Activated CD8-positive, alpha-beta memory T cell treated with anti-CD3 and anti-CD28 coated beads, Interleukin-2, amount 50 U/mL, for 4 hours (primary cell): ENCODE measurements around the gene SNCAIP.

Source experiments
- DNase-seq: peaks from one replicate; pipeline ENCODE4 v3.0.0-alpha.2; 2020

The SNCAIP gene

DNA sequence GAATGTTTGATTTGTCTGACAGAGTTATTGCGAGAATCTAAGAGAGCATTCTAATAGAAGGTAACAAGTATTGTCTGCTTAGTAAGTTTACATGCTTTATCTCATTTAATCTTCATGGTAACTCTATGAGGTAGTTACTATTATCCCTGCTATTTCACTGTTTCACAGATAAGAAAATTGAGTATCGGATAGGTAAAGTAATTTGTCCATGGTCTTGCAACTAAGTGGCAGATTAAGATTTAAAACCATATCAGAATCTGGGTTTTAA, 118.2 kb downstream of the SNCAIP start:
- DNase-seq = no peak

DNA sequence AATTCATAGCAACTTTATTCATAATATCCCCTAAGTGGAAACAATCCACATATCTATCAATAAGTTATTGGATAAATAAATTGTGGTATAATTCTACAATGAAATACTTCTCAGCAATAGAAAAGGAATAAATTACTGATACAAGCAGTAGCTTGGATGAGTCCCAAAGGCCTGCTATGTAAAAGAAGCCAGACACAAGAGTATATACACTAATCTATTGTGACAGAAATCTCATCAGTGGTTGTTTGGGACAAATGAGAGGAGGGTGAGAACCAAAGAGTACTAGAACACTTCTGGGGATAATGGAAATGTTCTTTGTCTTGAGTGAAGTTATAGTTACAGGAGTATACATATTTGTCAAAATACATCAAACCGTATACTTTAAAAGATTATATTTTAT, 119.3 kb downstream of the SNCAIP start:
- no peak for DNase-seq

DNA sequence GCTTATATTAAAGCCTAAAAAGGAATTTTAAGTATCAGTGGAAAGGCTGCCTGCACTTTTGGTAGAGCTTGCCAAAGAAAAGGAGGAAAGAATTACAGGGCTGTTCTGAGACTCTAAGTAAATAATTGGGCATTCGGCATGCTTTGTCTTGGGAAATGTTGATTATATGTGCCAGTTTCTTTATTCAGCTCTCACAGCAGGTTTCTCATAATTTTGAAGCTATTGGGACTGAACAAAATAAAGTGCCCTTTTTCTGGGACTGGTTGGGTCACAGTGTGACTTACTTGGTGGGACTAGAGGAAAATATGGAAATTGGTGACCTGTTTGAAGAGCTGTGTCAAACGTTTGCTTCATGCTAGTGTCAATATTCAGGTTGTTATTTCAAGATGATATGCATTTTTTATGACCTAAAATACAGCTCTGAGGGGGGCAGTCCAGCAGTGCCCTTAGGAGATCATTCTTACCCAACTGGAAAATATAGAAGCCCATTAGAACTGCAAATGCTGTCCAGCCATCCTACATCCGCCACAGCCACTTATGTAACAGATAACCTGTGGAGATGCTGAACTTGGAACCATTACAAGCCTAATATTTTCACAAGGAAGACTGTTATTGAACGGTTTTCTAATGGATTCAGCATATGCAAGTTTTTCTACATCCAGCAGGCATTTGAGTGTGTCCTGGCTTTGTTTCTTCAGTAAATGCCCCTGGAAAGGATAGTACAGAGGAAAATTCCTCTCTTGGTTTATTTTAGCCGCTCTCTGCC, 122.4 kb downstream of the SNCAIP start:
- DNase-seq = no peak

DNA sequence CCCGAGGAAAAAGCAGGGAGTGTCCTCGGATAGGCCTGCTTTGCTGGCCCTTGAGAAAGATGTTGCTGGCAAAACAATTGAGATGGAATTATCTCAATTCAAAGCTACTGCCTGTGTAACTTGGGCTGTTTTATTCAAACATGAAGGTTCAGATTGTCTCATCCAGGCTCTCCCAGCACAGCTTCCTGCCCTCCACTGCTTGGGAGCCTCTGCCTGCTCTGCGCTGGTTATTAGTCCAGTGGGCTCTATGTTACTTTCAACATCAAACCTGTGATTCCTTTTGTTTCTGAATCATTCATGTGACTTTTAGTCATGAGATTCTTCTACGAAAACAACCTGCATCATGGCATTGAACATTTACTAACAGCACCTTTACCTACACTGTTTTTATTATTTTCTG, 123.2 kb downstream of the SNCAIP start:
- no peak for DNase-seq

DNA sequence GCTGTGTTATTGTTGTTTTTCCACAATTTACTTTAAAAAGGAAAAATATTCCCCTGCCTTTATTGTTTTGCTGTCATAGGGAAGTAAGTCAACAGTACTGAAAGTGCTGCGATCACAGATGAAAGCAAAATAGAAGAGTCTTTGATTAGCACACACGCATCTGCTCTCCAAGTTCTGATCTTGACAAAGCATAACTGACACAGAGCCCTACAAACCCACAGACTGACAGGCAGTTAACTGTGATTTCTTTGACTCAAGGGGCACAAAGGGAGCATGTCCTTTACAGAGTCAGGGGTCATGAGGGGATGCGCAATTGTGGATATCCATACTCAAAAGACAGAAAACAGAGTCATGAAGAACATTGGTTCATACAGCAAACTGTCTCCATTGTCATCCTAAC, 123.7 kb downstream of the SNCAIP start:
- DNase-seq = no peak

DNA sequence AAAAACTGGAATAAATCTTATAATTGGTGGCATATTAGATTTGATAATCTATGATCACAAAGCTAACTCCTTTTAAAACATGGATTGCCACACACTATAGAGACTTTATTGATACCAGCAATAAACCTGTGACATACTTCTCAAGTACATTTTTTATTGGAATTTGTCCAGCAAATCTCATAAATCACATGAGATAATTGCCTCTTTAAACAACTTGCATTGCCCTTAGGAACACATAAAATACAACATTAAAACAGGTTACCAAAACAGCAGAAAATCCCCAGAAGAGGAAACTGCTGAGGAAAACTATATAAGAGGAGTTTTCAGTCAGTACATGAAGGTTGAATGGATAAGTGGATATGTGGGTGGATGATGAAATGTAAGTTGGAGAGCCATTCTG, 124.6 kb downstream of the SNCAIP start:
- DNase-seq = no peak

DNA sequence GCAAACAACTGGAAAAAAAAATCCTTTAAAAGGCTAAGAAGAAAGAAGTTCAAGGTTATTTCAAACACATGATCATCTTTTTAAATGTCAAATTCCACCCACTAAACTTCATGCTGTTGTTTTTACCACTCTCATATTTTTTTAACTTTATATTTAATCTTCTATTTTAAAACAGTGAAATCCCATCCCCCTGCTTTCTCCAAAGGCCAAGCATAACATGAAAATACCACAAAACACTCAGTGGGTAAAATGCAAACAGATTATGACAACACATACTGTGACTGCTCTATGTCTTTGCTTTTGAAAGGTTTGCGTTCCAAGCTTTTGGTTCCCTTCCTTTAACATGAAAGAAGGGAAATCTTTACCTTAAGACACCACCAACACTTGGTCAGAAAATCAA, 127.6 kb downstream of the SNCAIP start:
- DNase-seq = no peak

DNA sequence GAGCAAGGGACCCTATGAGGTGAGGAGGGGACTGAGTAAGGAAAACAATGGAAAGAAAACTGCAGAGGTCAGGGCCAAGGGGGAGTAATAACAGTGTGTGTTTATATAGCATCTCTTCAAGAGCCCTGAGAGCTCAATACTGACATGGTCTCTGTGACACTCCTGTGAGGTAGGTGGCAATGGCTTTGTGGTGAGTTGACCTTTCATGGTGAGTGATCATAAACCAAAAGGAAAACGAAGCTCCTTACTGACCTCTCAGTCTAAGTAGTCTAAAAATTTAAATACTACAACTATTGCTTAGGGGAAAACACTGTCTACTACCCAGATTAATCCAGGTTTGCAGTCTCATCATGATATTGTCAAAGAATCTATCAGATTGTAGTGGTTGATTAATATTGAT, 130.9 kb downstream of the SNCAIP start:
- no peak for DNase-seq

DNA sequence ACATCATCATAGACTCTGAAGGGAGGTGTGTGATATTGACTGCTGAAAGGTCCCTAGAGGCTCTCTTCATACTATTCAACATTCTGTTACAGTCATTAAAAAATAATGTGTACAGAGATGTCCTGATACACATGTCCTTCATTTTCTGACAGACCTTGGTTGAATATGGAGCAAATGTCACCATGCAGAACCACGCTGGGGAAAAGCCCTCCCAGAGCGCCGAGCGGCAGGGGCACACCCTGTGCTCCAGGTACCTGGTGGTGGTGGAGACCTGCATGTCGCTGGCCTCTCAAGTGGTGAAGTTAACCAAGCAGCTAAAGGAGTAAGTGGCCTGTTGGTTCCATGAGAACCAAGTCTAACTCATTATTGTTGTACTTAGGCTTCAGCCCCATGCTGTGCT, 132.4 kb downstream of the SNCAIP start:
- no peak for DNase-seq

DNA sequence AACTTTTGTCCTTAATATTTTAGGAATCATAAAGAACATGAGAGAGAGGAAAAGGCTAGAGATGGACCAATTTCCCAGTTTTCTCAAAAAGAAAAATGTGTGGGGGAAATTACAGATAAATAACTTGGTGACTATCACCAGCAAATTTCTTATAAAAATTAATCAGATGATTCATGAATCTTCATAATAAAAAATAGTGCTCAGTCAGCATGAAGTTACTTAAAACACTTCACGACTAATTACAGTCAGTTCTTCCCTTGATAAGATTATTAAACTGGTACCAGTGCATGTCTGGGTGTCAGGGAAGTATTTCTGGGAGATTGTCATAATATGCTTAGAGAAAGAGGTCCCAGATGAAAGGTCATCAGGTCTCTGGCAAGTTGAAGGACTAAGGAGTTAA, 133.0 kb downstream of the SNCAIP start:
- DNase-seq = no peak

DNA sequence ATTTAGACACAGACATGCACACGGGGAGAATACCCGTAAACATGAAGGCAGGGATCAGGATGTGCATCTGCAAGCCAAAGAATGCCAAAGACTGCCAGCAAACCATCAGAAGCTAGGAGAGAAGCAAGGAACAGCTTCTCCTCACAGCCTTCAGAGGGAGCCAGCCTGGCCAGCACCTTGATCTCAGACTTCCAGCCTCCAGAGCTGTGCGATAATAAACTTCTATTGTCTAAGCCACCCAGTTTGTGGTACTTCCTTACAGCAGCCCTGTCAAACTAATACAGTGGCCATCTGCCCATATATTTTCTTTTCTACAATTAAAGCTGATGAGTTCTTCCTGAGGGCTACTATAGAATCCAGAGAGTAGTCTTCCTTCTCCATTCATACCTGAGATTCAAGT, 135.0 kb downstream of the SNCAIP start:
- DNase-seq = no peak

DNA sequence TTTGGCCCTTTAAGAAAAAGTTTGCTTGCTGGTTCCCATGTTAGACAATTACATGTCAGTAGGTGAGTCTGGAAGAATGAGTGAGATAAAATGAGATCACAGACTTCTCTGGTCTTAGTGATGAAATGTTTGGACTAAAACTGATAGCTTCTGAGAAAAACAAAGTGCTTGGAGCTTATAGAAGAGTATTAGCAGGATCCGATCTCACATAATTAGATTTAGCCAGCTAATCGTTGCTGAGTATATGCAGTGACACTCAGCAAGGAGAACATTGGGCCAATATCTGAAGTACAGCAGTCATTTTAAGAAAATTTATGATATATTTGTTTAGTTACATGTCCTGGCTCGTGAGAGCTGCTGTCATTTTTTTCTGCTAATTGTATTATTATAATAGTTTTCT, 135.8 kb downstream of the SNCAIP start:
- no peak for DNase-seq

DNA sequence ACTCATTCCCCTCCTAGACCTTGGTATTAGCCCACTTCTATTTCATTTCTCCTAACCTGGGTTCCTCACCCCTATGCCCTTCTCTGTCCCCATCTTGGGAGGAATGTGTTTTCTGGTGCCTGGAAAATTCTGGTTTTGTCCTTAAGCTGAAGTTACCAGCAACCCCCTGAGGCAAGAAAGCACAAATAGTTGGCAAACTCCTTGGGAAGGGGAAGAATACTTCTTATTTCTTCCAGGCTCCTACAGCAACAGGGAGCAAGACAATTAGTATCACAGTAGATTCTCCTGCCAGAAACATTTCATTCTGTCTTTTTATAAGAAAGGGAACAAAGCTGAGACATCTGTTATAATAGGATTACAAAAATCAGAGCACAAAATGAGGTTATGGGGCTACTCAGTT, 142.5 kb downstream of the SNCAIP start:
- DNase-seq = no peak

DNA sequence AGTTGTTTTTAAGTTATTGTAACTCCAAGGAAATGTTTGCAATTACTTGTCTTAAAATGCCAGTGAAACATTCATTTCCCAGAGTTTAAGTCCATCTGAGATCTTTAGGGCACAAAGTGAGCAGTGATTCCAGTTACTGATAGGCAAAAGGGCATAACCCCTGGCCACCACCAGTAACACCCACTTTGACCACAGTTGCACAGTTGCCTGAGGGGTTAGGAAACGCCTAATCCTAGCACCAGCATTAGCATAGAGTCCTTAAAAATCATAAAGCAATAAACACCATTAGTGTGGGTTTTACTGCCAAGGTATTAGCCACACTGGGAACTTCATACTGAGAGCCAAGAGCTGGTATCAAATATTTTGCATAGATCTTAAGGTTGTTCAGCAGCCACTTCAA, 143.9 kb downstream of the SNCAIP start:
- DNase-seq = no peak

DNA sequence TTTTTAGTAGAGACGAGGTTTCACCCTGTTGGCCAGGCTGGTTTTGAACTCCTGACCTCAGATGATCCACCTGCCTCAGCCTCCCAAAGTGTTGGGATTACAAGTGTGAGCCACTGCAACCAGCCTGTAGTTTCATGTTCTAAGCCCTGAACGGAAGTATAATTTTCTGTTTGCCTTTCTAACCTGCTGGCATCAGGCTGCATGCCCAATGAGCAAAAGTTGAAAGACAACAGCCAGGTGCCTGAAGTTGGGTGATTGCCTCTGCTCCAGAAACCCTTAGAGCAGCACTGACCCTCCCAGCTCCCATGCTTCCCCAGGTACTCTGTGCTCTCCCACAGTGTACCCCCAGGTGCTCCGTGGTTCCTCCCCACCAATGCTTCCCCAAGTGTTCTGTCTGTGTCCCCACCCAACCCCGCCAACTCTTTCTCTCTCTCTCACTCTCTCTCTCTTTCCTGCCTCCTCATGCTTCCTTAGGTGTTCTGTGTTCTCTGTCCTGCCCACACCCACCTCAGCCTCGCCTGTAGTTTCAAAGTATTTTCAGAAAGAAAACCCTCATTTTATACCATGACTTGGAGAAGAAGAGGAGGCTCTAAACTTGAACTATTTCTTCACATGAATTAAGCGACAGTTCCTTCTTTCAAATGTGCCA, 145.3 kb downstream of the SNCAIP start:
- DNase-seq = no peak

DNA sequence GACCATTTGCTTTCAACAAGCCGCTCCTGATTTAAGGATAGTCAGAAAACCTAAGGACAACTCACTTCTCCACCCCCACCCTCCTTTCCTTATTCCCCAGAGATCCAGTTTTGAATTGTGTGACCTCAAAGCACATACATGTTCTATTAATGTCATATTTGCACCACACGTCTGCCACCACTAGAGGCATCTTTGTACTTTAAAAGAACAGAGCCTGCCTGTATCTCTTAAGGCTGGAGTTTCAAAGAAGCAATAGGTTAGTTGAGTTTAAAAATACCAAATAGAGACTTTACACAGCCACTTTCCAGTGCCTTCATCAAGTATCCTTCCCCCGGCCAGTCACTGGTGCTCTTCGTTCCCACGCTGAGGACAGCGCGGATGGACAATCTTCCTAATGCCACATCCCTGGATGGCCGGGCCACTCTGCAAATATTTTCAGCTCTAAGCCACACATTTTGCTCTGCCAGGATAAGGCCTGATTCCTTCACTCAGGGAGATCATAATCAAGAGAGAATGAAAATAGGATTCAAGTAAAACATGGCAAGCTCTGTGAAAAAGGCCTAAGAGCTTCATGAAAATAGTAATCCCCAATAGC, 146.3 kb downstream of the SNCAIP start:
- DNase-seq = no peak

DNA sequence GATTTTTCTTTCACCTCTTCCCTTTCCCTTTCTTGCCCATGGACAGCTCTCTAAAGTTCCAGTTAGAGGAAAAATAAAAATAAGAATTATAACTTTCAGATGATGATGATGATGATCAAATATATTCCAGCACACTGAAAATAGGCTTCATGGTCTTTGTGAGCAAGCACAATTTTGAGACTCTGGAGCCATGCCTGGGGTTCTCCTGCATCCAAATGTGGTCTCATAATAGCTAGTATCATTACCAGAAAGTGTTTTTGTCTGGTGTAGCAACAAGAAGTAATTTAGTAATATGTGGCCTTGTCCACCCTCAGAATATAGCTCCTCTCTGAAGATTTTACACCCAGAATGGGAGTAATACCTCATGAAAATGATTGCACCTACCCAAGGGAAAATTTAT, 150.4 kb downstream of the SNCAIP start:
- no peak for DNase-seq

DNA sequence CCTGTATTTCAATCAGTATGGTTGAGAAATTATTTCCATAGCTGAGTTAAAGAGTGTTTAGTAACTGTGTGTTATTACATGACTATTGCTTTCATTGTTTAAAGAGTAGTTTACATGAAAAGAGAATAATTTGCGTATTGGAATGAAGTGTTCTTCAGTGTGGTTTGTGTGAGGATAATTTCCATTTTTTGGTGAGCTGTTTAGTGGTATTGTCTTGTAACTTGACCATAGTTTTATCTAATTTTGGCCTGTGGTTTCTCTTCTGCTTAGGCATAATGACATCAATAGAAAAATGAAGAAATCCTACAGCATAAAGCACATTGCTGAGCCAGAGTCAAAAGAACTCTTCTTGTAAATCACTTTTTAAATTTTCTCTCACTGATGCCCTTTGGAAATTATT, 151.2 kb downstream of the SNCAIP start:
- DNase-seq = no peak

DNA sequence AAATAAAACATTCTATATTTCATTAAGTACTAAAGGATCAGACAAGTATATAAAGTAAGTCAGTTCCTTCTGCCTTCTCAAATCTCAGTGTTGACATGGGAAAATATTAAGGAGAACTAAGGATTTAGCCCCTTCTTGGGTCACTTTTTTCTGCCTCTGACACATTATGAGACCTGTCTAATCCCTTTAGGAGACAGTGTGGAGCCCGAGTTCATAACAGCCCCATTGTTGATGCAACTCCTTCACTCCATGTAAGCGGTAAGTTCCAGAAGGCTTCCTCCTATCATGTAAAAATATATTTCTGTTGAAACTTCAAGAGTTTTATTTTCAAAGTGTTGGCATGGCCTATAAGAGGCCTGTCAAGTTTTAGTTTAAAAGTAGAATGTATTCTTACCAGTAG, 152.2 kb downstream of the SNCAIP start:
- no peak for DNase-seq

DNA sequence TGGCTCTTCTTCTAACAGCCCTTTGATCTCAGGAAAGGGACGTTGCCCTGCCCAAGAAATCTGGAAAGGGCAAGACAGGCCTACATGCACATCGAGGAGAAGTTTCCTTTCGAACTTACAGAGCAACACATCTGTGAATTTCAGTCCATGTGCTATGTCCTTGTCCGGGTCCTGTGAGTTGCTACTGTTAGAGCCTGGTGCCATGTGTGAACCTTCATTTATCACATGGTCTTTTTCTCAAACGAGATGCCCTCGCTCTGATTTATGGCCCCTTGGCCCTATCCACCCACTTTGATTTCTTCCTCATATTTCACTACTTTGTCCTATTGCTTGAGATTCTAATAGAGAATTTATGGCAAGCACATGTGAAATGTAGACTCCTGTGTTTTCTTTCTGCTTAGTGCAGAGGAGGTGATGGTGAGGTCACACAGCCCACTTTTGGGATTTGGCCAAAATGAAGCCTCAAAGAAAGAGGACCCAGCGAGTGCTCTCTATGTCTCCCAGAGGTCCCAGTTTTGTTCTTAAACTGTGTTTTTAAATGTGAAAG, 153.1 kb downstream of the SNCAIP start:
- no peak for DNase-seq

DNA sequence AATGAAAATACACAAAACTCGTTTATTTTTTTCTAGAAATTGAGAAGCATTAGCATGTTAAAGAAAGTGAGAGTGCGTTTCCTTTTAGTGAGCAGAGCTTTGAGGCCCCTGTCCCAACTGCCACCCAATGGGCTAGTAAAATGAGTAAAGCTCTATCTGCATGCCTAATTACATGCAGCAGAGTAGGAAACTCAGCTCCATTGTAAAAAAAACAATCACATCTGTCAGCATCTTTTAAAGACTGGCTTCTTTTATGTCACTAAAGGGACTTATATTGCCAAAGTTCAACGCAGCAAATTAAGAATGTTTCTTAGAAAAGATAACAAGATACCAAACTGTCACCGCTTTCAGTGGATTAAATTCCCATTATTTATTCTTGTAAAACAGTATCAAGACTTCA, 154.0 kb downstream of the SNCAIP start:
- DNase-seq = no peak

DNA sequence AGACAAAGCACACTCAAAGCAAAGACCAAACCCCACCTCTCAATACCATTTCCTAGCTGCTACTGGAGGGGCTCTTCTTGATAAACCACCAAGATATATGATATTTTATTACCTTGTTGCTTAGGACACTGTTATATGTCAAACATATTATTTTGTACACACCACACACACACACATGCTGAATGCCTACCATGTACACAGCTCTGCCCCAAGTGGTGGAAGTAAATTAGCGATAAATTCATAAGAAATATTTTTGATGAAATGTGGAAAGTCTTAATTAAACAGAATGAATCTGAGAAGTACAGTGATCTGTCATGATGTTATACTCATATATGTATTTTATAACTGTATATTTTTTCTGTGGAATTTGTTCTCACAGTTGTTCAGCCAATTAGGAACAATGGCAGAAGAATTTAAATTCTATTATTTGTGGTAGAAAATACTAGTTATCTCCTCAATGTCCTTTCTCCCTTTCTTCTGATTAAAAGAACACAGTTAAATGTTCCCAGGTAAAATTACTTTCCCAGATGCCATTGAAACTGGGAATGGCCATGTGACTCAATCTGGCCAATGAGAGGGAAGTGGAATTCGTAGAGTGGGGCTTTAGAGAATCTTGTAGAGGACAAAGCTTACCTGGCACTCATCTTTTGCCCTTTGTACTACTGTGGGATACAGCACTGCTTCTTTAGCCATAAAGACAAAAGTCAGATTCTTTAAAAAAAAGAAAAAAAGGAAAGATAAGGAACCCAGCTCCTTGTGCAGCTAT, 156.5 kb downstream of the SNCAIP start:
- no peak for DNase-seq

DNA sequence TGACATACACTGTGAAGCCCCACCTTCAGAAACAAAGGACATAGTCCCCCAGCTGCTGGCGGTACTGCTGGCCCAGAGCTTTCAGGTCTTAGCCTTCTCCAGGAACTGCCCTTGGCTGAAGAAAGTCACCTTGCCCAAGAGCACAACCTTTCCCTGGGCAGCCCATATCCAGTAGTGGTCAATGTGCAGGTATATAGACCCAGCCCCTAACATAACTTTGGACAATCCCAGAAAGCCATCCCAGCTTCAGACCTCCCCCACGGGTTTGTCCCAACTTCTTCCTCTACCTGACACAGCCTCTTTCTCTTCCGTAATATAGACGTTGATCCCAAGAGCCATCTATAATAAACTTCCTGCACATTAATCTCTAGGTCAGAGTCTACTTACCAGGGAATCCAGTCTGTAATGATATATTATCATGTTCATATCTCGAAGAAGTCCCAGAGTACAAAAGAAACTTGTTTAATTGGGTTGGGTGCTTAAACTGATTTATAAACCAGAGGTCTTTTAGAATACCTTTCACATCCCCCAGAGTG, 157.4 kb downstream of the SNCAIP start:
- DNase-seq = no peak

DNA sequence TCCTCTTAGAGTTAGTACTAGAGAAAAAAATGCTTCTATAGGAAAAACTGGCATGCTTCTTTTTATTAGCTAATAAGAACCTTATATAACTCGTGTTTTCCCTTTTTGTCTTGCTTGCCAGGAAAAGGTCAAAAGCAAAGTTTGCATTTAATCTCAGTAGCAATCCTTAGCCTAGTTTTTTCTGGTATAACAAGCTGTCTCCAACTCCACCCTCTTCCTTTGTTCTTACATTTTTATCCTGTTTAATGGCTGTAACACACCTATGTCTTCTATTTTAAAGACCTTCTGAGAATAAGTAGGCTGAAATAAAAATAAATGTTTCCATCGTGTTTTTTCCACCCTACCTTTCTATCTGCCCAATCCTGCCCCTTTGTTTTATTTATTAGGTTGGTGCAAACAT, 158.3 kb downstream of the SNCAIP start:
- no peak for DNase-seq
